Left renal cortex interstitium (tissue), 4 donors: Measurements from ENCODE around the gene NEURL1B. TPM values are rescaled to one million over a fixed set of nuclear protein-coding genes. Genes with fewer than 3 reads are reported as not detected.

Experiments used
- DNase-seq, 4 donors: peaks; one replicate each; pipeline ENCODE4 v3.0.0-alpha.2; 2013; ENCODE audit warnings: low read depth in 4 of 4, low spot score in 2 of 4, missing footprints in 1 of 4
- polyA plus RNA-seq, 4 donors: library from polyadenylated mRNA; unstranded; fragments of 120-200 nt; gene quantifications; one replicate each; pipeline ENCODE4 v1.2.1, GENCODE V29; 2013; ENCODE audit not compliant: insufficient read length in 4 of 4

Gene NEURL1B
- polyA plus RNA-seq, 4 donors = 13.6 to 17.0 (median 15.4) TPM

DNA sequence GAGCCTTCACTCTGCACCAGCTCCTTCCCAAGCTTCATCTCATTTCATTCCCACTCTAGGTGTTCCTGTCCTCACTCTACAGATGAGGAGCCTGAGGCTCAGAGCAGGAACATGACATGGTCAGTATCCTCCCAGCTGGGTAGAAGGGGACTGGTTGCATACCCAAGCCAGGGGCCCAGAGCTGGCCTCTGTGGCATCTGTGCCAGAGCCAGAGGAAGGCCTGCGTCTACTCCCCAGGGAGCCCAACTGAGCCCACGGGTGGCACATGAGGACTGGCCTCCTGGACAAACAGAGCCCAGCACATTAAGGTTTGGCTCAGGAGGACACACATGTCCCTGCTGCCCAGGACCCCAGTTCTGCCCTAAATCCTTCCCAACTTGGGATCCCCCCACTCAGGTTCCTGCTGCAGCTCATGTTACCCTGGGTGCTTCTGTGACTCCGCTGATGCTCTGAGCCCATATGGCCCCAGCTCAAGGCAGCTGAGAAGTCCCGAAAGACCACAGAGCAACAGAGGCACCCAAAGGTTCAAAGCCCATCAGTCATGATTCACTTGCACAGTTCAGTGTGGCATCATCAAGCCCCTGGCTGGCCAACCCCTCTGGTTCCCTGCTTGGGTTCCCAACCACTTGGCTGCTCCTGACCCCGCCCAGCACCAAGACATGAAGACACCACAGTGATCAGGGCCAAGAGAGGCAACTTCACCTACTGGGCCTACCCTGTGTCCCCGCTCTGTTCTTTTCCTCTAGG, 8.5 kb upstream of the NEURL1B start:
- DNase-seq = no peak

DNA sequence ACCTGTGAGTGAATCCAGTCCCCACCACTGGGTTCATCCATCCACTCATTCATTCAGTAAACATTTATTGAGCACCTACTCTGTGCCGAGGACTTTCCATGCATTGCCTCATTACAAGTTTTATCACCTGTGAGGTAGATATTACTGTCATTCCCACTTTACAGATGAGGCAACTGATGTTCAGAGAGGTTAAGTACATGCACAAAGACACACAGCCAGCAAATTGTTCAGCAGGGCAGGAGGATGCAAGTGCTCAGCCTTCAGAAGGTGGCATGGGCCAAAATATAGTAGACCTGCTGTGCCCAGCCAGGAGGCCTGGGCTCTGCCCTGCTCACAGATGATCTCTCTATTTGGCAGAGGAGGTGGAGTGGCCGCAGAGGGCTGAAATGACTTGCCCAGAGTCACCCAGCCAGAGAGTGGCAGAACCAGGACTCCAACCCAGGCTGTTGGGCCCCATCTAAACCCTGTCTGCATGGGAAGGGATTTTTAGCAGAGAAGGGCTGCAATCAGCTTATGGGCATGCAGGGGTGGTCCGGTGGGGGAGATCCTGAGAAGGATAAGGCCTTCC, 7.6 kb upstream of the NEURL1B start:
- no peak for DNase-seq

DNA sequence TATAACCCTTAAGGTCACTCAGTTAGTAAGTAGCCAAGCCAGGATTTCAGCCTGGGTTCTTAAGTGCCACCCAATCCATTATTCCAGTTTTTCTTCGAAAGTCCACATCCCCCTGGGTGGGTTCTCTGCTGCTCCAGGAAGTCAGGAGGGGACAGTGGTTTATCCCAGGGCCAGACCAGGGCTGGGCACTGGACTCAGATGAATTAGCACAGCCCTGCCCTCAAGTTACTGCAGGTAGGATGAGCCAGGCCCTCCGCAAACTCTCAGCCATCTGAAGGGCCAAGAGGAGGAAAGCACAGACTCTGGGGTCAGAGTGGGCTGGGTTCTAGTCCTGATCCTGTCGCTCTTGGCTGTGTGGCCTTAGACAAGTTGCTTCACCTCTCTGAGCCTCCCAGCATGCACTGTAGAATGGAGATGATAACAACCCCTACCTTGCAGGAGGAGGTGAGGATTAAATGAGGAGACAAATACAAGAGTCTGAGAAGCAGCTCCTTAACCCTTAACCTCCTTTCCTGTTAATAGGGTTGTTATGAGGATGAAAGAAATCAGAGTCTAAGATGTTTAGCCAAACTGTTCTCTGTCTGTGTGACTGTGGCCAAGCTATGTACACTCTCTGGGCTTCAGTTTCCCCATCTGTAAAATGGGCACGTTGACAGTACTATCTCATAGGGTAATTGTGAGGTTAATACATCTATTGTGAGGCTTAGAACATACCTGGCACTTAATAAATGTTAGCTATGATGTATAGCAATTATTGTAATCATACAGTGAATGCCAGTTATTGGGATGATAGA, 6.8 kb upstream of the NEURL1B start:
- no peak for DNase-seq

DNA sequence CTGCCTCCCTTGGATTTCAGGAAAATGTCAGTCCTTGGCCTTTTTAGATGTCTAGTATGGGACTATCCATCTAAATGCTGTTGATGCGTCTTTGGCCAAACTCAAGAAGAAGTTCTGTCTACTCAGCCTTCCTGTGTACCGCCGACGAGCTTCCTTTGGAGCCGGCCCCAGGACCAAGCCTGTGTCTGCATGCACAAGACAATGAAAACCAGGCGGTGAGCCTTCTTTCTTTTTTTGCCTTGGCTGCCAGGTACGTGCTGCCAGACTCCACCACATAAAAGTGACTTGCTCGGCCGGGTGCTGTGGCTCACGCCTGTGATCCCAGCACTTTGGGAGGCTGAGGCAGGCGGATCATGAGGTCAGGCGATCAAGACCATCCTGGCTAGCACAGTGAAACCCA, 6.0 kb upstream of the NEURL1B start:
- no peak for DNase-seq

DNA sequence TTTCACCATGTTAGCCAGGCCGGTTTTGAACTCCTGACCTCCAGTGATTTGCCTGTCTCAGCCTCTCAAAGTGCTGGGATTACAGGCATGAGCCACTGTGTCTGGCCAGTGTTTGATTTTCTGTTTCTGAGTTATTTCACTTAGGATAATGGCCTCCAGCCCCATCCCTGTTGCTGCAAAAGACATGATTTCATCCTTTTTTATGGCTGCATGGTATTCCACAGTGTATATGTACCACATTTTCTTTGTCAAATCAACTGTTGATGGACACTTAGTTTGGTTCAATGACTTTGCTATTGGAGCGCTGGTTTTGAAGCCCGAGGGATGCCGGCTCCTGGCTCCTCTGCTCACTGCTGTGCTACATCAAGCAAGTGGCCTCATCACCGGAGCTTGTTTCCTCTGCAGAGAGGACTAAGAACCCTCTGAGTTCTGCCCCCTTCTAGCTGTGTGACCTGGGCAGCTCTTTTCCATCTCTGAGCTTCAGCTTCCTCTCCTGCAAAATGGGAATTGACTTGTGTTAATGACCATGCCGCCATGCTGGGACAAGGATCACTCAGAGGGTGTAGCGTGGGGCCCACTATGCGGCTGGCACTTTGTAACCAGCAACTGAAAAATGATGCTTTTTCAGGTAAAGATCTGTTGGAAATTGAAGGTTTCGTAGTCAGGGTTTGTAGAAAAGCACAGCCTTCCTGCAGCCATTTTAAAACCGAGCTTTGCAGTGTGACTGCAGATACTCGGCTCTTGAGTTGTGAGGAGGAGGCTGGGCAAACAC, 4.6 kb upstream of the NEURL1B start:
- DNase-seq = no peak

DNA sequence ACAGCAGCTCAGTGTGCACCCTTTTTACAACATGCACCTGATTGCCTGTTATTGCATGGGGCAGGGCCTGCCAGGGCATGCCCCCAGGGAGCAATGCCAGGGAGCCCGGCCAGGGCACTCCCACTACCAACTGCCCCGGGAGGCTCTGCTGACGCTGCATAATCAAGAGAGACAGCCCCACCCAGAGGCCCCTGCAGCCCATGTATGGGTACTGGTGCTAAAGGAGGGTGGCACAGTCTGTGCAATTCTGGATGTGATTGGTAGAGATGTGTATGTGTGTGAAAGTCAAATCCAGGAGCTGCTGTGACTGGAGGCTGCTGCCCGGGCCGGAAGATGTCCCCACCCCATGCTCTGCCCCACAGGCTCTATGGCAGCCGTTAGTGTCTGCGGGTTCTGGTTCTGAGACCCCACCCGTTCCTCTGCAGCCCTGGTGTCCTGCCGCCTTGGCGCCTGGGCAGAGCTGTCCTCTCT, 3.9 kb upstream of the NEURL1B start:
- no peak for DNase-seq

DNA sequence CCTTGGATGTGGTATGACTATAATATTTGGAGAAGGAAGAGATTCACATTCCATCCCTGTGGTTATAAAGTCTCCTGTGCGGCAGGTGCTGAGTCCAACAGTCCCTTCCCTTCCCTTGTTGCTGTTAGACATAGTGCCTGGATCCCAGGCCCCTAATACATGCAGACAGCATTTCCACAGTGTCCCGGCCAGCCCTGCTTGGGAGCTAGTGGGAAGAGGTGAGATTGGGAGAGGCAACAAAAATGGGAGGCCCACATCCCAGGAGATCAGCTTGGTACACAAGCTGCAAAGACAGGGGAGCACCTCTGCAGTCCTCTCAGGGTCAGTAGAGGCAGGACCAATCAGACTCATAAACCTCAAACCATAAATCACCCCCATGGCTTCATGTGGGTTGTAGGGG, 3.3 kb upstream of the NEURL1B start:
- no peak for DNase-seq

DNA sequence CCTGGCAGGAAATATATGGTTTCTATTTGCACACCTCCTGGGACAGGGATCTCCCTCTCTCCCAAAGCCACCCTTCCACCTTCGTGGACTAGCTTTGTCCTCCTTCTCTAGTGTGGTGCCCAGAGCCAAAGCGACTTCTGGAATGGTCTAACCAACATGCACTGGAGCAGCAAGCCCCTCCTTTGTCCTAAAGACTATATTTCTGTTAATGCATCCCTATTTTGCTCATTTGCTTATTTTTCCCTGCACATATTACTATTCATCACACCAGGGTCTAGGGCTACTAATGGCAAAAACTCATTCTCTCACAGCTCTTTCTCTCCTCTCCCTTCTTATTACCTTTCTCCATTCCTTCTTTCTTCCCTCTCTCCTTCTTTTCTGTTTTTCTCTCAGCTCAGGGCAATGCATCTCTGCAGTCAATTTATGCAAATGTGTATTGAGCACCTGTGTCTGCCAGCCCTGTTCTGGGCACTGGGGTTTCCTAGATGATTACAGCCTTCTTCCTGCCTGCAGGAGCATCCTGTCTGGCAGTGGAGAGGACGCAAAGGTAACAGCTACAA, 2.8 kb upstream of the NEURL1B start:
- no peak for DNase-seq

DNA sequence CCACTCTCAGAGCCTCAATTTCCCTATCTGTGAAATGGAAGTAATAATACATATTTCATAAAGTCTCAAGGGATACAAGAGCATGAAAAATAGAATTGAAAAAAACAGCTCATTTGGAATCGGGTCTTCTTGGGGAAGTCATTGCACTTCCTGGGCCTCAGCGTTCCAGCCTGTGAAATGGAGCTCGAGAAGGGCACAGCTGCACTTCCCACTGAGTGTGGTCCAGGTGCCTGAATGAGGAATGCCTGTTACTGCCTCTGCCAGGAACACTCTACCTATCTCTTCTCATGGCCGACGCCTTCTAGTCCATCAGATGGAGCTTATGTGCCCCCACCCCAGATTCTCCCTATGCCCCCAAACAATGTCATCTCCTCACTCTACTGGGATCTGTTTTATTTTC, 924 bp upstream of the NEURL1B start:
- no peak for DNase-seq

DNA sequence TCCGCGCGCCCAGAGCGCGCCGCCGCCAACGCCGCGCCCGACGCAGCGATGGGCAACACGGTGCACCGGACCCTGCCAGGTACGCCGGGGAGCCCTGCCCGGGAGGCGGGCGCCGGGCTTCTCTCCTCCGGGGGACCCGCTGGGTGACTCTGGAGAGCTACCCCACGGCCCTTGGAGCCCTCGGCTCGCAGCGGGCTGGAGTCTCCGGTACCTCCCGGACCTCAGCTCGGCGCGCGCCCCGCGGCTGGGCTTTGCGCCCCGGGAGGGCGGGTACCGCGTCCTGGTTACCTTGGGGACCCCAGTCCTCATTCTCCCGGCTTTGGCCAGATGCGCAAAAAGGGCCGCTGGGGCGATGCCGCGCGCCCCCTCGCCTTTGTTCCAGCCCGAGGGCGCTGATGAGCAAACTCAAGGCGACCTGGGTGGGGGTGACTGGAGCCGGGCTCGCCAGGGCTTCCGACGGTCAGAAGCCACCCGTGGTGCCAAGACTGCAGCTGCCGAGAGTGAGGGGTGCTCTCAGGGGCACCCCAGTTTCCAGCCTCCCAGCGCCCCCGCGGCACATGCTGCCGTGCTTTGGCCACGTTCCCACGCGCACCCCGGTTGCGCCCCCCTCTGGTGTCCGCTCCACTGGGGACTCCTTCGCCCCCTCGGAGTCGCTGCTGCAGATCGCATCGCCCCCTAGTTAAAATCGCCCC, 442 bp downstream of the NEURL1B start:
- no peak for DNase-seq

DNA sequence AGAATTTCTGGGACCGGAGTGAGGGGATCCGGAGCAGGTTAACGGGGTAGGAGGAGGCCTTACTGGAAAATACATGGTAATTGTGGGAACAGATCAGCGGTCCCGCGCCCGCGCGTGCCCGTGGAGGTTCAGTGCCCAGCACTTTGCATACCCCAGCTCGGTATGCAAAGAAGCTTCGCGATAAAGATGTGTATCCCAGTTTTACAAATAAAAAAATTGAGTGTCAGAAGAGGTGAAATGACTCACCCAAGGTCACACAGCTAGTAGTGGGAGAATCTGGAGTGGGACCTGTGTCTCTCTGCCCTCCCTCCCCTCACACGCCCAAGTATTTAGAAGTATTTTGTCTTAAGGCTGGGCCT, 967 bp downstream of the NEURL1B start:
- DNase-seq = no peak

DNA sequence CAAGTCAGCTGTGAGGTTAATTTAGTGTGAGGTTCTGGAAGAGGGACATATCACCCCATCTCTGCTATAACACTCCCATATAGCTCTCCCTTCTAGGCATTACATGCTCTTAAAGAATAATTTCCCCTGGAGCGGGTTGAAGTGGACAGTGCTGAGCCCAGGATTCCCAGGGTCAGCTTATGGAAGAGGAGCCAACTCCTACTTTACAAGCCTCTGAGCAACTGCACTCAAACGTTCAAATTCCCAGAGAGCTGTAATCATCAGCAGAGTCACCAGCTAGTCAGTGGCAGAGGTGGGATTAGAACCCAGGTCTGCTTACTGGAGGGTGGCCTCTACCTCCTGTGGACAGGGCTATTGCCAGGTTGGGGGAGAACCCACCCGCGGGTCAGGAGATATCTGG, 1.4 kb downstream of the NEURL1B start:
- DNase-seq = no peak

DNA sequence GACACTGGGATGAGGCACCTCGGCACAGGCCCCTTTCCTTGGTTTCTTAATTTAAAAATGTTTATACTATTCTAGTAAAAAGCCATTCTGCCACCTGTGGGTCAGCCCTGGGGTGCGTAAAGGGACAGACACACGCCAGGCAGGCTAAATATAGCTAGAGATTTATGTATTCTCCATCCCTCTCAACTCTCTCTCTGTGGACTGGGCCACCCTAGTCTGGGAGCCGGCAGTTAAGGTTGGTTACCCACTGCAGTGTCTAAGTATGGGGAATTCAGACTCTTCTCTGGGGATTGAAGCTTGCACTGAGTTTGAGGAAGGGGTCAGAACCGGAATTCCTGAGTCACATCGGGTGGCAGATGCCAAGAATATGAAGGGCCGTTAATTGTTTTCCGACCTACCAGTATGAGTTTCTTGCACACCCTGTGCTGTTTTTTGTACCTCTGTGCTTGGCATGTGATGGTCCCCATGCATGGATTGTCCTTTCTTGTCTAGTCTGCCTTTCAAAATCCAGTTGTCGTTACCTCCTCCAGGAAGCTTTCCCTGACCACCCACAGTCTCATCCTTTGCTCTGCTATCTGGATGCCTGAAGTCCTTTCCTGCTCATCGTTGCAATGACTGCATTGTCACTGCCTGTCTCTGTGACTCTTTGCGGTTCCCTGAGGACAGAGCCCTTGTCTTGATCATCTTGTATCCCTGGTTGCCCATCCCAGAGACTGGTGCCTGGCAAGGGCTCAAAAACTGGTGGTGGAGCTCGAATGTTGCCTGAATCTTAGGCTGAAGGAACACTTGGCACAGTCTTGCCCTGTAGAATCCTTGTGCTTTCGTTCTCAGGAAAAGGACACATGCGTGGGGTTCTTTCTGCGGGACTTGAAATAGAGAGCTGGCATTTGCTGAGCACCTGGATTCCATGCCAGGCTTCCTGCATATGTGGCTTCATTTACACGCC, 2.1 kb downstream of the NEURL1B start:
- DNase-seq = no peak

DNA sequence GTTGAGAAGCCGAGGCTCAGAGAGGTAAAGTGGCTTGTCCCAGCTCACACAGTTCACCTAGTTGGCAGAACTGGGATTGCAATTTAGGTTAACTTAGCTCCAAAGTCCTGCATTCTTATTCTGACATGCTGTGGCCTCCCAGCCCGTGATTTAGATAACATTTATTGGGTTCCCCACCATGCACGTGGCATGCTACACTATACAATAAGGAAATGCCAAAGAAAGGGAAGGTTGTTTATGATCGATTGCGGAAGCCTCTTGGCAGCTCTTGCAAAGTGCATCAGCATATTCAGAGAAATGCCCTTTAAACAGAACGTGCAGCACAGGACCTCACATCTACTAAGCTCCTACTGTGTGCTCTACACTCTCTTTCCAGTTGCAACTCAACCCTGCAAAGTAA, 3.2 kb downstream of the NEURL1B start:
- no peak for DNase-seq

DNA sequence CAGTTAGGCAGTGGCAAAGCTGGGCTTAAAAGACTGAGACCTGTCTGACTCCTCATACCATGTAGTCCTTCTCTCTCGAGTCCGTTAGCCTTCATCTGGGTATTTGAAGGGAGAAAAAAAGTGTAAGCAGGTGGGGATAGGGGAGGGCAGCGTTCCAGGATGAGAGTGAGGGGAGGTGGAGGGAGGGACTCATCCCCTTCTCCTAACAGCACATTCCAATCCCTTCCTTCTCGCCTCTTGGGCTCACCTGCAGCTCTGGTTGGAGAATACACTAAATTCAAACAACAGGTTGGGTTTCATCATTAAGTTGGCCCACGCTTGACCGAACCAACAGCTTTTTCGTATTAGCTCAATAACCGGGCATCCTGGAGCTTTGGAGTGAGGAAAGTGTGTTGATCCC, 3.6 kb downstream of the NEURL1B start:
- no peak for DNase-seq

DNA sequence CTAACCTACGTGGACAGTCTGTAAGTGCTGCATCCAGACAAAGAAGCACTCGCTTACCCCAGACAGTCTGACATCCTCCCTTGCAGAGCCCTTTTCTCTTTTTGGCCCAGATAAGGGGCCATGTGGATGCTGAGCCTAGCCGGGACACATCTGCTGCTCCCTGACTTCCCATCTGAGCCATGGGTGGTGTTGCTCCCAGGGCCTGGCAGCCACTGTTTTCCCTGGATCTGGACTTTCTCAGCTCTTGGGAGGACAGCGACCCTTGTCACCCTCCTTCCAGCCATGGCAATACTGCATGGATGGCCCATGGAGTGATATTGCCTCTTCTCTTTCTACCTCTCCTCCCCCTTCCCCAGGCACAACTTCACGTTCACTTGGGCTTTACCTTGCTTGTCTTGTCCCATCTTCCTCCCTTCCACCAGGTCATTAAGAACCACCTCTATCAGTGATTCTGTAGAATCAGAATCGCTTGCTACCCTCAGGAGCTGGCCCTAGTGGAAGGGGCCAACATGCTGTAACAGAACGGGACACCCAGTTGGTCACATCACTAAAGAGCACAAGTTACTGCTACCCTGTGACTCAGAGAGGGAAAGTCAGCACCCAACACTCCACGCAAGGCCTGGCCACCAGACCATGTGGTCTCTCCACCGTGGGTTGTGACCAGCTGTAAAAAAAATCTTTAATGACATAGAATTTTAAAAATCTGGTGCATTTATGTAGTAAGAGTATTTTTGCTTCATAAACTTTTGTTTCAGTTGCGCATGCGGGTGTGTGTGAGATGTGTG, 4.4 kb downstream of the NEURL1B start:
- no peak for DNase-seq

DNA sequence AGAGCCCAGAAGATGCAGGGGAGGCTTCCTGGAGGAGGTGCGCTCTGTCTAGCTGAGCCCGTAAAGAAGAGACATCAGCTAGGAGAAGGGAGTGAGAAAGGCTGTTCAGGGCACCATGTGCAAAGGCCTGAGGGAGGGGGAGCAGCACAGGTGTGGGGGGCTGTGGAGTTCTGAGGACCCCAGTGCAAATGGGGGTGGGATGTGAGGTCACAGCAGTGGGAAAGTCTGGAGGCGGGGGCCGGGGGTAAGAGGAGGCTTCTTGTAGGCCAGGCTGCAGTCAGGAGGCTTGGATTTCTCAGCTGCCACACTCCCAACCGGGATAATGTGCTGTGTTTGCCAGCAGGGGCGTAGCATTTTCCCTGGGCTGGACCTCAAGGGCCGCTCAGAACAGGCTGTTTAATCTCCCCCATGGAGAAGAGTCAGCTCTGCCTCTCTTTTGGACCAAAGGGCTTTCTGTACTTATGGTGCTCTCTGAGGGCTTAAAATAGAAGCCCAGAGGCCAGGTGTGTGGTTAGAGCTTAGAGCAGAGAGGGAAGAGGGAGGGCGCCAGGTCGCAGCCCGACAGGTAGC, 5.7 kb downstream of the NEURL1B start:
- no peak for DNase-seq
